Psoas muscle (tissue), 8 donors: Measurements from ENCODE around the gene SORBS2. TPM values are rescaled to one million over a fixed set of nuclear protein-coding genes. Genes with fewer than 3 reads are reported as not detected.
"Not testable (repeated sequence)": the region's sequence is repeated elsewhere in the genome, so short reads cannot be mapped to it uniquely, and the experiment has no call there.

Experiments used
- ATAC-seq, 4 donors: fragments of 200-7000 bp; cut with Tn5 transposase; one replicate each; pipeline ENCODE4 v1.9.1; 2020; ENCODE audit warnings: moderate library complexity in 3 of 4, mild to moderate bottlenecking in 2 of 4
- DNase-seq, 2 donors: peaks; one replicate each; pipeline ENCODE4 v3.0.0-alpha.2; 2020
- H3K27ac ChIP-seq: fragments of 200-600 bp; one replicate; pipeline ENCODE4 v1.8.0; 2022
- H3K27me3 ChIP-seq, 3 donors: fragments of 200-600 bp in 1 of 3; one replicate each; pipeline versions ENCODE4 v1.6.1 to v1.8.0; 2013 to 2022; ENCODE audit warnings: low read length in 2 of 3, mild to moderate bottlenecking in 2 of 3, moderate library complexity in 1 of 3; ENCODE audit not compliant: insufficient read depth in 3 of 3
- H3K36me3 ChIP-seq, 2 donors: fragments of 200-600 bp in 1 of 2; one replicate each; pipeline versions ENCODE4 v1.6.1 to v1.8.0; 2013 to 2022; ENCODE audit warnings: low read depth in 1 of 2, mild to moderate bottlenecking in 1 of 2, moderate library complexity in 1 of 2; ENCODE audit not compliant: insufficient read depth in 1 of 2
- H3K4me1 ChIP-seq: fragments of 200-600 bp; one replicate; pipeline ENCODE4 v1.8.0; 2022
- H3K4me3 ChIP-seq: fragments of 200-600 bp; one replicate; pipeline ENCODE4 v1.8.0; 2022; ENCODE audit warnings: mild to moderate bottlenecking
- H3K9me3 ChIP-seq: fragments of 200-600 bp; one replicate; pipeline ENCODE4 v1.8.0; 2022
- WGBS, 3 donors: extraction: QIAGEN DNeasy Blood & Tissue Kit; methylation state at CpG; one replicate each; pipeline versions ENCODE4 v1.1.6 to v1.1.7; 2013; 5-methylcytosine and 5-hydroxymethylcytosine counted together
- intact Hi-C, 2 donors: fragments of 100-400 bp; cut with DNase I; formaldehyde crosslinking; loops; one replicate each; pipeline versions ENCODE4 v1.11.0 to v1.14.2; 2022
- polyA plus RNA-seq, 3 donors: library from polyadenylated mRNA; stranded (reverse); fragments of 200-250 nt; gene quantifications; one replicate each; pipeline ENCODE4 v1.2.3, GENCODE V29; 2013
- total RNA-seq, 4 donors: library from RNA; stranded (reverse); fragmentation: NEBNext Ultra II Directional in 2 of 4; extraction: Animal tissue kit (Norgen Biotek cat#: 25700) in 2 of 4; gene quantifications; one replicate each; pipeline versions ENCODE4 v1.2.1 to v1.2.4, GENCODE V29; 2021 to 2023
- TF ChIP-seq, protein P1 (sequence below): fragments of 200-600 bp; IDR thresholded peaks from one replicate; pipeline ENCODE4 v1.8.0; 2022; ENCODE audit warnings: antibody characterized with exemption
- donor health status: healthy with polysubstance abuse.
- donor health status: DM: no; HTN: no; CAD: no; lungs with moderate emphysema.
- donor health status: Bipolar disorder and iron deficiency.
- donor health status: healthy.
- donor health status: DM: yes; HTN: yes; CAD: no.
- donor health status: DM: no; HTN: no; CAD: no.
- donor health status: DM: no; HTN: no; CAD: no.
- donor health status: DM: yes; HTN: yes; CAD: no.

Gene SORBS2
- total and polyA plus RNA-seq, 7 donors, result 2.5 to 30.4 (median 7.2) TPM

- Histone ChIP-seq H3K36me3 (no peaks in the 10 kb centered on the region), H3K27ac (no peak overlapping the region), H3K4me1 (no peaks in the 10 kb centered on the region), H3K27me3 (no peaks in the 10 kb centered on the region), H3K9me3 (no peaks in the 10 kb centered on the region), H3K4me3 (no peak overlapping the region)
- 29 to 44% (median 30%) methylated on average over 3 of the region's 3 CpGs for WGBS, 3 donors
- no peak for DNase-seq
- intact Hi-C loops, result no loop called here
- TF ChIP-seq, protein P1, sequence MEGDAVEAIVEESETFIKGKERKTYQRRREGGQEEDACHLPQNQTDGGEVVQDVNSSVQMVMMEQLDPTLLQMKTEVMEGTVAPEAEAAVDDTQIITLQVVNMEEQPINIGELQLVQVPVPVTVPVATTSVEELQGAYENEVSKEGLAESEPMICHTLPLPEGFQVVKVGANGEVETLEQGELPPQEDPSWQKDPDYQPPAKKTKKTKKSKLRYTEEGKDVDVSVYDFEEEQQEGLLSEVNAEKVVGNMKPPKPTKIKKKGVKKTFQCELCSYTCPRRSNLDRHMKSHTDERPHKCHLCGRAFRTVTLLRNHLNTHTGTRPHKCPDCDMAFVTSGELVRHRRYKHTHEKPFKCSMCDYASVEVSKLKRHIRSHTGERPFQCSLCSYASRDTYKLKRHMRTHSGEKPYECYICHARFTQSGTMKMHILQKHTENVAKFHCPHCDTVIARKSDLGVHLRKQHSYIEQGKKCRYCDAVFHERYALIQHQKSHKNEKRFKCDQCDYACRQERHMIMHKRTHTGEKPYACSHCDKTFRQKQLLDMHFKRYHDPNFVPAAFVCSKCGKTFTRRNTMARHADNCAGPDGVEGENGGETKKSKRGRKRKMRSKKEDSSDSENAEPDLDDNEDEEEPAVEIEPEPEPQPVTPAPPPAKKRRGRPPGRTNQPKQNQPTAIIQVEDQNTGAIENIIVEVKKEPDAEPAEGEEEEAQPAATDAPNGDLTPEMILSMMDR, result no peak
- ATAC-seq, result no peak
Observed at GRCh38 chr4:185708348-185708747, 103.6 kb downstream of the SORBS2 start.

DNA sequence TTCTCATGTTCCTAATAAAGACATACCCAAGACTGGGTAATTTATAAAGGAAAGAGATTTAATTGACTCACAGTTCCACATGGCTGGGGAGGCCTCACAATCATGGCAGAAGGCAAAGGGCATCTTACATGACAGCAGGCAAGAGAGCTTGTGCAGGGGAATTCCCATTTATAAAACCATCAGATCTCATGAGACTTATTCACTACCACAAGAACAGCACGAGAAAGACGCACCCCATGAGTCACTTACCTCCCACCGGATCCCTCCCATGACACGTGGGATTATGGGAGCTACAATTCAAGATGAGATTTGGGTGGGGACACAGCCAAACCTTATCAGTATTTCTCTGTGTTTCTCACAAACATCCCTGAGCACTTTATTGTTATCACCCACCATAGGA lies 104.4 kb downstream of the SORBS2 start:
- ATAC-seq, H3K4me1 ChIP-seq, H3K9me3 ChIP-seq, H3K27ac ChIP-seq, H3K36me3 ChIP-seq, H3K4me3 ChIP-seq, DNase-seq, H3K27me3 ChIP-seq, intact Hi-C loops: not testable (repeated sequence)
- WGBS, 3 donors, result 61 to 77% (median 72%) methylated on average over 4 of the region's 4 CpGs

- no peak for ATAC-seq
- no peak for DNase-seq
- no peaks in the 10 kb centered on the region for H3K36me3 ChIP-seq
- H3K27ac ChIP-seq, result no peak overlapping the region
- TF ChIP-seq, protein P1, result no peak
- WGBS, 3 donors, result 88 to 89% (median 89%) methylated on average over 8 of the region's 8 CpGs
- intact Hi-C loops, result no loop called here
- no peaks in the 10 kb centered on the region for H3K9me3 ChIP-seq
- no peaks in the 10 kb centered on the region for H3K27me3 ChIP-seq
- no peak overlapping the region for H3K4me3 ChIP-seq
- no peaks in the 10 kb centered on the region for H3K4me1 ChIP-seq
Observed at GRCh38 chr4:185702147-185702663, 109.8 kb downstream of the SORBS2 start.

GRCh38 chr4:185700630-185701029 lies 111.4 kb downstream of the SORBS2 start:
- Histone ChIP-seq H3K27me3 (no peaks in the 10 kb centered on the region), H3K9me3 (no peaks in the 10 kb centered on the region), H3K27ac (no peak overlapping the region), H3K4me1 (no peaks in the 10 kb centered on the region), H3K4me3 (no peak overlapping the region), H3K36me3 (no peaks in the 10 kb centered on the region)
- no peak for ATAC-seq
- TF ChIP-seq, protein P1, result no peak
- intact Hi-C loops, result no loop called here
- DNase-seq, result no peak

- Histone ChIP-seq H3K27ac (no peak overlapping the region), H3K4me3 (no peak overlapping the region), H3K36me3 (no peaks in the 10 kb centered on the region), H3K4me1 (no peaks in the 10 kb centered on the region), H3K9me3 (no peaks in the 10 kb centered on the region), H3K27me3 (no peaks in the 10 kb centered on the region)
- intact Hi-C loops, result no loop called here
- 49 to 65% (median 61%) methylated on average over 3 of the region's 3 CpGs for WGBS, 3 donors
- DNase-seq, result no peak
- TF ChIP-seq, protein P1, result no peak
- ATAC-seq, result no peak
Observed at GRCh38 chr4:185700048-185700447, 111.9 kb downstream of the SORBS2 start.
